GM18498 (cell line): ENCODE results near the gene MACROH2A1.

Experiments used
- ATAC-seq: cut with Tn5 transposase; IDR thresholded peaks from one replicate; pipeline ENCODE4 v1.9.1; 2021; ENCODE audit warnings: mild to moderate bottlenecking, moderate library complexity; ENCODE audit not compliant: unreplicated experiment

Gene MACROH2A1

DNA sequence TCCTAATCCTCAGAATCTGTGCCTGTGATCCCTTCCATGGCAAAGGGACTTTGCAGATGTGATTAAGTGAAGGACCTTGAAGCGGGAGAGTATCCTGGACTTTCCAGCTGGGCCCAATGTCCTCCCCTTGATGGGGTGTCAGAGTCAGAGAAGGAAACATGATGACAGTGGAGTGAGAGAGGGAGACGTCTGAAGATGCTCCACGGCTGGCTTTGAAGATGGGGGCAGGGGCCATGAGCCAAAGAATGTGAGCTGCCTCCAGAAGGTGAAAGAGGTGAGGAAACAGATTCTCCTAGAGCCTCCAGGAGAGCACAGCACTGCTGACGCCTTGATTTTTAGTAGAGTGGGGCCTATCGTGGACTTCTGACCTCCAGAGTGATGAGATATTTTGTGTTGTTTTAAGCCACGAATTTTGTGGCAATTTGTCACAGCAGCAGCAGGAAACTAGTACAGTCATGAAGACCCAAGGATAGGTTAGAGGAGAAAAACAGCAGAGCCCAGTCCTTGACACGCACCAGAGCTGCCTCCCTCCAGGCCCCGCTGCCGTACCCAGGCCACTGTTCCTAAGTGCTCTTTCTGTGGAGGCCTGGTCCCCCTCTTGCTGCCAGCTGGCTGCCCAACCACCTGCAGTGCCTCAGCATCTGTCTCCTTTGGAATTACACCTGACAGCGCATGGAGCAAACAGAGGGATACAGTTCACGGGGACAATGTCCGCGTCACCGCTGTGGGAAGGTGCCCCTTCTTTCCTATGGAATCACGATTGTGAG lies 78.1 kb downstream of the MACROH2A1 start:
- no peak for ATAC-seq

DNA sequence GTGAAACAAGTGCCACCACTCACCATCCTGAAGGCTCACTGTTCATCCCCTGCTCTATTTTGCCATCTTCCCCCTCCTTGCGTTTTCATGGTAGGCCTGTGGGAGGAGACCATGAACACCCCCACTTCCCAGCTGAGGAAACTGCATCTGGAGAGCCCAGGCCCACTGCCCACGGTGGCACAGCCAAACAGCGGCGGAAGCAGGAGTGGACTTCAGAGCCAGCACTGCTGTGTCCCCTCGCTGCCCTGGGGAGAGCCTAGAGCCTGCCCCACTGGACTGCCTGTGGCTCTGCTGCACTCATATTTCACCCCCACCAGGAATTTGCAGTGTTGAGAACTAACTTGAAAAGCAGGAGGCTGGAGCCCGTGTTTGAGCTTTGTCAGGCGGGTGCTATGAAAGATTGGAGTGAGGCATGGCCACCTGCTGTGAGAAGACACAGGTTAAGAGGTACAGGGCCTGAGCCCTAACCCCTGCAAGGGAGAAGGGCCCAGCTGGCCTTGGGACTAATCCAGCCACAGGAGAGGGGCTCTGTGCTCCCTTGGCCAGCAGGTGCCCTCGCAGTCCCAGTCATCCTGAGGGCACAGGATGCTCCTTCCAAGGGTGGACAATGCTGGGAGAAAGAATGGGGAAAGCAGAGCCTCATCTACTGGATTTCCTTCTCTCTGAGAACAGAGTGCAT lies 79.0 kb downstream of the MACROH2A1 start:
- no peak for ATAC-seq

DNA sequence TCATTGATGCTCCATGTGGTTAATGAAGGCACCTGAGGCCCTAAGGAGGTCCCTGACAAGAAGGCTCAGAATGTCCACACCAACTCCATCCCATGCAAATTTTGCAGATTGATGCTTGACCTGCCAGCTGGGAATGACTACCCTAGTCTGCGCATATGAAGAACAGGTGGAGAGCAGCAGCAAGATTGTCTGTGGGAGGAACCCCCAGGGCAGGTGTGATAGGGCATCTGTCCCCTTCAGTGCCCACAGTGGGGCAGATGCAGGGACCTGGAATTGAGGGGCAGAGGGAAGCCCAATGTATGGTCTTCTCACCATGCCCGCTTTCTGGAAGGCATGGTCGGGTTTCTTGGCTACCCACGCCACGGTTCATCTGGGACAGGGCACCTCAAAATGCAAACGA lies 79.6 kb downstream of the MACROH2A1 start:
- no peak for ATAC-seq

DNA sequence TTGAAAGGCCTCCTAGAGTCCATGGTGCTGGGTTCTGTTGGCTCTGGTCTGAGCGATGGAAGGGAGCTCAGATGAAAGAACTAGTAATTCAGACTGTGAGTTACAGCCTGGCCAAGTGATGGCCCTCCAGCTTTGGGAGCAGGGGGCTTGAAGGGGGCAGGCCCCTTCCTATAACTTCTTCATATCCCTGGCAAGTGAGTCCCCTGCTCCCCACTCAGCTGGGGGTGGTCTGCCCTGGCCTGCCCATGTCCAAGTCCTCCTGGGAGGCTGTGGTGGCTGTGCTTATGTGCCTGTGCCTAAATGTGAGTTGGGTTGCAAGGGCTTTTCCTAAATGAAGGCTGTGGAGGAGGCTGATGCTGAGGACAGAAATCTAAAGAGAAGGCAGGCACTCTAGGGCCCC lies 80.1 kb downstream of the MACROH2A1 start:
- ATAC-seq, result no peak

DNA sequence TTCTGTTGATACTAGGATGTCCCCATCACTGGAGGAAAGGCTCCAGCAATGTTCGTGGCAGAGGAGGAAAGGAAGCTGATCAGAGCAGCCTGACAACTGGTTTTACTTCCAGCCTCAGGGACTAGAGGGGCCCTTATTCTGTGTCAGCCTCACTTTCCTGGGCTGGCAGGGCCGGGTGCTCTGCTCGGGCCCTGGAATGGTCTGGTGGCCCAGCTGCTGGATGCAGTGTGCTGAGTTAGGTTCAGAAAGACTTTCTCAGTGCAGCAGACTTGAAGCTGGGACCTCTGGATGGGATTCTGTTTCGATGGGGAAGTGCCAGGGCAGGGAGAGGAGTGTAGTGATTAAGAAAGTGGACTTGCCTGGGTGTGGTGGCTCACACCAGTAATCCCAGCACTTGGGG lies 81.0 kb downstream of the MACROH2A1 start:
- ATAC-seq, result no peak

DNA sequence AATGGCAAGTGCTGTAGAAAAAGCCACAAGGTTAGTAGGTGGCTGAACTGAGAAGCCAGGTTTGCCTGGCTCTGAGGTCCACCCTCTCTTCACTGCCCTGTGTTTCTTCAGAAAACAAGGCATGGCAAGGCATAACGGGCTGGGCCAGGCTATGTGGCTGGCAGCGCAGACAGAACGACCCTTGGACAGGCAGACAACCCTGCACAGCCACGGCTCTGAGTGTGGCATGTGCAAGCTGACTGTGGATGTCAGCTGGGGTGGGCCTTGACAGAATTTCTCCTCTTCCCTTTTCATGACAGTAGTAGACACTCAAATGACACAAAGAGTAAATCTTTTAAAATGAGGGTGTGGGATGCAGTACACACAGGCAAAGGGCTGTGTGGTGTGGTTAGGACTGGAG lies 81.7 kb downstream of the MACROH2A1 start:
- ATAC-seq, result no peak

DNA sequence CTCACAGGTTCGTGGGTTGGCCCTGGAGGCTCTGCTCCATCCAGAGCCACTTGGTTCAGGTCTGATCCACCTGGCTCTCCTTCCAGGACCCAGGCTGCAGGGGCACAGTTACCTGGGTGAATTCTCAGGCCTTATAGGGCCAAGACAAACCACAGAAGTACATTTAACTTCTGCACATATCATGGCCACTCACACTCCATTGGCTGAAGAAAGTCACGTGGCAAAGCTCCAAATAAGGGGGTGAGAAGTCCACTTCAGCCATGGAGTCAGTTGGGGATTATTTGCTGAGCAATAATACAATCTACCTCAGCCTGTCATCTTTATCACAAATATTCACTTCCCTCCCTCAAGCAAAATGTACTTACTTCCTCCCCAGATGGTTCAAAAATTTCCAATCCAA lies 83.6 kb downstream of the MACROH2A1 start:
- no peak for ATAC-seq

DNA sequence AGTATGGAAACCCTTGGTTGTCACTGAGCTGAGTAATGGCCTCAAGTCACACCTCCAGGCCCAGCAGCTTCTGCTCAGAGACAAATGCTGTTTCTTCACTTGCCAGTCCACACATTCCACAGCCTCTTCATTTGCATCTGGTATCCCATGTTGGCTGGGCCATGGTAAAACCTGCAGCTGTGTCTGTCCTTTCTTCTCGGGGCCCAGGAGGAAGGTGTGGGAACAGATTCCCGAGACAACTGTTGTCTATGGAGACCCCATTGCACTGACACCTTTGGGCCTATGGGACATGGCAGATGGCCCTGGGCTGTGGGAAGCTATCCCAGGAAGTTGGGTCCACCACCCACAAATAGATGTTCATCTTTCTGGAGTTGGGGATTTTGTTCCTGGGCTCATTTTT lies 85.1 kb downstream of the MACROH2A1 start:
- ATAC-seq, result no peak

DNA sequence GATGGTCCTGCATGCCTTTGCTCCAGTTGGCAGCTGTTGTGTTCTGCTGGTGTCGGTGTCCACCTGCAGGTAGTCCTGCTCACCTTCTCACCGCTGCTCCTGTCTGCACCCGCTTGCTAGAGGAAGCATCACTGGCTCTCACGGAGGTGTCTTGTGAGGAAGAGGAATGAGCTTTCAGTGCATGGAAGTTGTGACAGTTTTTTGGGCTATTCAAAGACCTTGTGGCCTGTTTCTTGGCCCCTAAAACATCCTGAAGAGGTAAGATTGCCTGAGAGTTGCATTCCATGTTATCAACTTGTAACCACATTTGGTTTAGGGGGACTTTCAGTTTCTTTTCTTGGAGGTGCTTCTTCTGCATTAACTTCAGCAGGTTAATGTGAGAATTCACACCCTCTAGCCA lies 85.6 kb downstream of the MACROH2A1 start:
- ATAC-seq, result no peak

DNA sequence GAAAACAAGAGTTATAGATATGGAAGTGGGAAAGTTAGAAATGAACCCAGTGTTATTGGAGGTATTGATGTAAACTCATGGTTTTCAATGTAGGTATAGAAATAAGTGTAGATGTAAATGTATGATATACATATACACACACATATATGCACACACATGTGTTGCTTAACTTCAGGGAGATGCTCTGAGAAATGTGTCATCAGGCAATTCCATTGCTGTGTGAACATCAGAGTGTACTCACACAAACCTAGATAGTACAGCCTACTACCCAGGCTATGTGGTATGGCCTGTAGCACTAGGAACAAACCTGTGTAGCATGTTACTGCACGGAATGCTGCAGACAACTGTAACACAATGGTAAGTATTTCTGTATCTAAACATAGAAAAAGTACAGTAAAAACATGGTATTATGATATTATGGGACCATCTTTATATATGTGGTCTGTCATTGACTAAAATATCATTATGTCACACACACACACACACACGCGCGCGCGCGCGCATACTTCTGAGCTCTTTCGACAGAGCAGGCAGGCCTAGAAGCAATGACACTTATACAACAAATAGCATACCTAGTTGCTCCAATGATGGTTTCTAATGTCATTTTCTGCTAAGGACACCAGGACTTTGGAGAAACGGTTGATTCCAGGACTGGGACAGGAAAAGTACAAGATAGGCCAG lies 86.6 kb downstream of the MACROH2A1 start:
- no peak for ATAC-seq

DNA sequence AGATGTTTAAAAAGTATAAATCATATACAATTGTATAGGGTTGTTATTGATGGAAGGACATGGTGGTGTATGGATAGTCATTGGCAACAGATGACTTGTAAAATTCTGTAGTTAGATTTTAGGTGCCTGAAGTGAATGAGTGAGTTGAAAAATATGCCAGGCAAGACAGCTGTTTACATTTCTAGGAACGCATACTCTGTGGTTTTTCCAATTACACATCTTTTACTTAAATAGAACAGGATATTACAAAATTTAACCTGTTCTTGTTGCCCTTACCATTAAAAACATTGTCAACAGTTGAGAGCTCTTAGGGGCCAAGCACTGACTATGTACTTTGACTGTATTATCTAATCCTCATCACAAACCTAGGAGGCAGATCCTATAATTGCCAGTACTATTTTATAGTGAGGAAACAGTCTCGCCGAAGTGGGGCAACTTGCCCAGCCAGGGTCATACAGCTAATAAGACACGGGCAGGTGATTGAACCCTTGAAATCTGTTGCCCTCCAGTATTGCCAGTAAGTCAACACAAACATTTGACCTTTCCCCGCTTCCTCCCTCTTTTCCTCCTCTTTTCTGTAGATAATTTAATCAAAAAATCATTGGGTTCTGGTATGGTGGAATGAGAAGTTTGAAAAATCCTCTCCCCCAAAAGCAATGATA lies 88.6 kb downstream of the MACROH2A1 start:
- ATAC-seq, result no peak

DNA sequence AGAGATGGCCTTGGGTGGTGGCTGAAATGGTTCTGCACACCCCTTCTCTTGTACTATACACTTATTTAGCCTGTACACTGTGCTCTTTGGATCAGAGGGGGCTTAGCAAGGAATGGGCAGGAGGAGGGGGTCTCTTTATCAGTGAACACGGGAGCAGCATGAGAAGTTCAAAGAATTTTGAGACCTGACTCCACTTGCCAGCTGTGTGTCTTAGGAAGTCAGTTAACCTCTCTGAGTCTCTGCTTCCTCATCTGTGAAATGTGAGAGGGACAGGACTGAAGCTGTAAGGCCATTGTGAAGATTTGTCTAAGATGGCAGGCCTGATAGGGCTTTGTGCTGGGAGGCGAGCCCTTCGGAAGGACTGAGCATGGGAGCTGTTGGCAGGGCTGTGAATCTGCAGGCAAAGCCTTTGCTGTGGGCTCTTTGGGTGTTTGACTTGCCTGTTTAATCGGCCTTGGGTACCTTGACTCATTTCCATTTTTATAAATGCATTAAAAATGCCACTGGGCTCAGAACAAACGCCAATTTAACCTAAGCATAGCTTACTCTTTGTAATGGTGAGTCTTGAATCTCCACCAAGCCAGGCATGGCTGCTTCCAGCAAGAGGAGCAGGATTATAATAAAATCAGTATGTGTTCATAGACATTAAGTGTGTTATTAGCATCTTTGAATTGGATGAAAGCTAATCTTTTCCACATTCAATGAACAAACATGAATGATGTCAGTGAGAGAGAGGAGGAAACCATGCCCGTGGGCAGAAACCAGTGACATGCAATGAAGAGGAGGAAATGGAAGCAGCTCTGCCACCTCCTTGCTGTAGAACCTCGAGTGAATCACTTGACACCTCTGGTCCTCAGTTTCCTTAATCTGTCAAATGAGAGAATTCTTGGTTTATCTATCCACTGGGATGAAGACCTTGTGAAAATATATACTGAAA lies 89.4 kb downstream of the MACROH2A1 start:
- no peak for ATAC-seq

DNA sequence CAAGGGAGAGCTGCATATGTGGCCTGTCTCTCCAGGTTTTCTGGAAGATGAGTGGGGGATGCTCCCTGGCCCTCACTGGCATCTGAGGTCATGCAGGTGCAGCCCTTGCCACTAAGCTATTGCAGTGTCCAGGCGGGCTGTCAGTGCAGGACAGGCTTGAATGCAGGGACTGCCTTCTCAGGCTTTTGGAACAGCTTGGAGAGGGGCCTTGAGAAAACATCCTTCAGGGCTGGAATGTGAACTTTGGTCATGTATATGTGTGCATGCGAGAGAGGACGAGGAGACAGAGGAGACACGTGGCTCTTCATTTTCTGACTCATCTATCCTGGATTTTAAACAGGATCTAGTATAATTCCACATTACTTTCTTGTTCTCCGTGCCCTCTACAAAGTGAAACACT lies 90.3 kb downstream of the MACROH2A1 start:
- ATAC-seq, result no peak

DNA sequence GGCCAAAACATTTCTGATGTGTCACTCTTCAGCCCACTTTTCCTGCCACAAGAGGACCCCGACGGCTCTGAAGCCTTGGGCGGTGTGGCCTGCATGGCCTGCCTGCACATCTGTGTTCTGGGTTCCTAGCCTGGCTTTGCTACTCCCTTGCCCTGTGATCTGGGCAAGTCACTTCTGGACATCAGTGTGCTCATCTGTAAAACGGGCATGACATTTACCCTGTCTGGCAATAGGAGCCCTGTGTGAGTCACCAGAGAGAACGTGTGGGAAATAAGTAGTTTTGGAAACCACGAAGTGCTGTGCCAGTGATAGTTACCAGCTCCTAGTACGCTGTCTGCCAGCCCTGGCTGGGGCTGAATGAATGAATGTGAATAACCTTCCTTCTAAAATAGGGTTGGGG lies 90.8 kb downstream of the MACROH2A1 start:
- no peak for ATAC-seq

DNA sequence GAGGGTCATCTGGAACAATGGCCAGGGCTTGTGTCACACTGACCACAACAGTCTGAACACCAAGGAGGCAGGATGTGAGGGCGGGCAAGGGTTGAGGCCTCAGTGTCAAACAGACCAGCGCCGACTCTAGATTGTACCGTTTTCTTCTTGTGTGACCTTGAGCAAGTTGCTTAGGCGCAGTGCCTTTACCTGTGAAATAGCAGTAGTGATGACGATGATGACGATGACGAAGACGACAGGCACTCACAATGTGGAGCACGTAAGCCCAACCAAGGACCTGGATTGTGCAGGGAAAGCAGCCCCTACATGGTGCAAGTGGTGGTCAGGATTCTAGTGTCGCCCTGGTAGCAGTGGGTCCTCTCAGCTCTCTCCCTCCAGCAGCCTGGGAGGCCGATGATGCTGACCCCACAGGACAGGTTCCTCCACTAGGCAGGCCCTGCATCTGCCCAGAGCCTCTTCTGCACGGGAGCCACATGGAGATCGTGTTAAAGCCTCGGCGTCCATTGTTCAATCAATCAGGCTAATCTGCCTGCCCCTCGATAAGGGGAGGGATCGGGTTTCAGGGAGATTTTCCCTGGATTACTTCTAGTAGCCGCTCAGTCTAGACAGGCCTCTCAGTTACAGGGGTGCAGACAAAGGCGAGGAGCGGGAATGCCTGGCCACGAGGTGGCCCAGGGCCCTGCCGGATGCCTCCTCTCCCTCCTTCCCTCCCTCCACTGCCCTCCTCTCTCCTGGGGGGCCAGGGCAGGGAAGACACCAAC lies 91.7 kb downstream of the MACROH2A1 start:
- no peak for ATAC-seq

DNA sequence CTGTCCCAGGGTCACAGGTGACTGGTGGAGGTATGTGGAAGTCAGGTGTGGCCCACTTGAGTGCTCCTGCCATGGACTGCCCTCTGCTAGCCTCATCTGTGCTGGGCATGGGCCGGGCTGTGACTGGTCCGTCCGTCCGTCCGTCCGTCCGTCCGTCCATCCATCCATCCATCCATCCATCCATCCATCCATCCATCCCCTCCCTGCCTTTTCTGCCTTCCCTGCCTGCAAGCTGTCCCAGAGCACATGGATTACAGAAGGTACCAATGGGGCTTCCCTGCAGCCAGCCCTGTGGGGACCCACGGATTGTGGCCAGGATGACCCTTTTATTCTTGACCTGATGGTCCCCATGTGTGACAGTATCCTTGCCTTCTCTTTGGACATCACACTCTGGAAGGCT lies 92.5 kb downstream of the MACROH2A1 start:
- no peak for ATAC-seq

DNA sequence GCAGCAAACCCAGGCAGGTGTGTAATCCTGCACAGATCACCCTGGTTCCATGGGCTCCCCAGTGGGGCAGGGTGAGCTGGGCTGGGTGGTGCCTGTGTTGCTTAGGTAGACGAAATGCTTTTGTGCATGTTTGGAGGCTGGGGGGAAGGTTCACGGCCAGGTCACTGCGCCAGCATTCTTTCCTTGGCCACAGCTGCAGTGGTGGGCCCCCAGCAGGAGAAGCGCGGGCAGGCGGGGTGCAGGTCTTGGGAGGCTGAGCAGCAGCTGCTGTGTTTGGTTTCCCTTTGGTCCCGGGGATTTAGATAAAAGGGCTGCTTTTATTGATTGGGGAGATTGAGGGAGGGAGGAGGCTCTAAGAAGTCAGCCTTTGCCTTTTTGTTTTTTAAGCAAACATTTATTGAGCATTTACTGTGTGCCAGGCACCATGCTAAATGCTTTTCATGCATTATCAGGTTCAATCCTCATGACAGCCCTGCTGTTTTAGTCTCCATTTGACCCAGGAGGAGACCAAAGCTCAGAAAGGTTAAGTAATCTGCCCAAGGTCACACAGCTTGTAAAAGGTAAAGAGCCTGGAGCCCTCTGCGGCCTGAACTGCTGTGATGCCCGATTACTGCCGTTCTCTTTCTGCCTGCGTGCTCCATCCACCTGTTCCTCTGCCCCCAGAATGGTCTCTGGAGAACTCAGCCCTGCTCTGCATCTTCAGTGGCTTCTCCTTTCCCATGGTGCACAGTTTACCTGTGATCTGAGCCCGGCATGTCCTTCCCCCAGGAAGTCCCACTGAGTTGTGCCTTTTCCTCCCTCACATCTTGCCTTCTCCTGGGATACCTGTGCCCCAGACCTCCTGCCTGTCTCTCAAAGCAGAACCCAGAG lies 94.4 kb downstream of the MACROH2A1 start:
- ATAC-seq, result no peak

DNA sequence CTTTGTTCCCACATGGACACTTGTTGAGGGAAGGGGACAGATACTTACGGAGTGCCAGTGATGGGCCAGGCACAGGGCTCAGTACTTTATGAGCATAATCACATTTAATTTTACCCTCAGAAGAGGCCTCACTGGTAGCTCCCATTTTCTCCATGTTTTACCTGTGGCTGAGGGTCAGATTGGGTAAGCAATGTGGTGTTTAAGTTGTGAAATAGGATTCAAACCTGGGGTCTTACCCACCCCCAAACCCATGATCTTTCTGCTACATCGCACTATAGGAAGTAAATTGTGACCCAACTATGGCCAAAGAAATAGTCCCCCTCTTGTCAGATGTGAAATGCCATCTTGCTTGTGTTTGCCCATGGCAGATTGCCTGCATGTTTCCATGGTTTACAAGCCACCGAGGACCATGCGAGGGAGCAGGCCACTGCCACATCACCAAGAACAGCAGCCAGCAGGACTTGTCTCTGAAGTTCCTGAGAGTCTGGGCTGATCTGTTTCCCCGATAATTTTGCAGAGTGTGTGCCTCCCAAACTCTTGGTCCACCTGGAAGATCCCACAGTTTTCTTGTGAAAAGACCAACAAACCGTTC lies 95.4 kb downstream of the MACROH2A1 start:
- ATAC-seq, result no peak
